GM10266 (cell line): ENCODE results near the gene AP2S1.
A peak's percentile ranks its signal among the peaks of the same experiment; 100 is the strongest.

Source experiments
- DNase-seq: peaks from one replicate; pipeline ENCODE4 v3.0.0; 2012; ENCODE audit errors: extremely low spot score
- CTCF ChIP-seq: IDR thresholded peaks from 2 replicates; pipeline ENCODE4 v1.5.1; 2012; ENCODE audit warnings: mild to moderate bottlenecking, low read depth; ENCODE audit not compliant: control insufficient read depth, insufficient read depth; ENCODE audit errors: missing control alignments

Gene AP2S1

GRCh38 chr19:46838160-46838559, 12.5 kb downstream of the AP2S1 start:
- TF ChIP-seq CTCF: no peak

GRCh38 chr19:46834984-46835383, 15.7 kb downstream of the AP2S1 start:
- no peak for DNase-seq
- no peak for TF ChIP-seq CTCF

More at GRCh38 chr19:46838160-46838559, 12.5 kb downstream of the AP2S1 start:
- DNase-seq: no peak

- DNase-seq: no peak
- TF ChIP-seq CTCF: no peak
Observed at GRCh38 chr19:46834121-46834520, 16.5 kb downstream of the AP2S1 start.

- TF ChIP-seq CTCF: no peak
- no peak for DNase-seq
Observed at GRCh38 chr19:46830864-46831263, 19.8 kb downstream of the AP2S1 start.

DNA sequence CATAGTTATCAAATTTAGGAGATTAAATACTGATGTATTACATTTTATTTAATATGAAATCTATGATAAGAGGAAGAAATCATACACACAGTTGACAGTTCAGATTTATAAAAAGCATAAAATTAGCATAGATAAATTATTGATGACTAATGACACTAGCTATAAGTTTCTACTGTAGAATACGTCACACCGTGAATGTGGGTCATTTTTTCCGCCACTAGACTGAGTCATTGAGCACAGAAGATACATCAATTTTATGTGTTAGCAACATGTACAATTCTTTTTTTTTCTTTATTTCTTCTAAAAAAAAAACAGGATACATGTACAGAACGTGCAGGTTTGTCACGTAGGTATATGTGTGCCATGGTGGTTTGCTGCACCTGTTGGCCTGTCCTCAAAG, 22.2 kb downstream of the AP2S1 start:
- TF ChIP-seq CTCF: no peak
- no peak for DNase-seq

GRCh38 chr19:46825731-46826055, 25.0 kb downstream of the AP2S1 start:
- DNase-seq: no peak
- TF ChIP-seq CTCF: no peak

DNA sequence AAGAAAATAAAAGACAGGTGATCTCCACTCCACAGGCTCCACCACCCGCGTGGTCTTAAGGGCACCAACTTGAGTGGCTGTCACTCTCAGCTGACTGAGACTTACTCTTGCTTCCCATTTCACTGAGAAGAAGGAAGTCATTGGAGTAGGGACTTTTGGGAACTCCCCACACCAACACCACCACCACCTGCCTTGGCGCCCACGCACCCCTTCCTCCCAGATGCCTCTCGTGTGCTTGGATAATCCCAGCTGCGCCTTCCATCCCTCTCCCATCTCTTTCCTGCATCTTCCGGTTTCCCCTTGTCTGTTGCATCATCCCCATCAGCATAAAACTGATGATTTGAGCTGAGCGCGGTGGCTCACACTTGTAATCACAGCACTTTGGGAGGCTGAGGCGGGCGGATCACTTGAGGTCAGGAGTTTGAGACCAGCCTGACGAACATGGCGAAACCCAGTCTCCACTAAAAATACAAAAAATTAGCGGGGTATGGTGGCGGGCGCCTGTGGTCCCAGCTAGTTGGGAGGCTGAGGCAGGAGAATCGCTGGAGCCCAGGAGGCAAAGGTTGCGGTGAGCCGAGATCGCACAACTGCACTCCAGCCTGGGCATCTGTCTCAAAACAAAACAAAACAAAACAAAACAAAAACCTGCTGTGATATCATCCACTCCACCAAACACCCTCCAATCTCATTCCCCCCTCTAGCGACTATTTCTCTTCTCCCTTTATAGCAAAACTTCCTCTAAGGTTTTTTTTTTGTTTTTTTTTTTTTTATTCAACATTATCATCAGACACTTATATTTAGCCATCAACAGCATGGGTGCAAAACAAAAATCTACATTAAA, 25.5 kb downstream of the AP2S1 start:
- DNase-seq: no peak
- TF ChIP-seq CTCF: peak; percentile 14
